Measurements from ENCODE around the gene MRPL58.

The MRPL58 gene

DNA sequence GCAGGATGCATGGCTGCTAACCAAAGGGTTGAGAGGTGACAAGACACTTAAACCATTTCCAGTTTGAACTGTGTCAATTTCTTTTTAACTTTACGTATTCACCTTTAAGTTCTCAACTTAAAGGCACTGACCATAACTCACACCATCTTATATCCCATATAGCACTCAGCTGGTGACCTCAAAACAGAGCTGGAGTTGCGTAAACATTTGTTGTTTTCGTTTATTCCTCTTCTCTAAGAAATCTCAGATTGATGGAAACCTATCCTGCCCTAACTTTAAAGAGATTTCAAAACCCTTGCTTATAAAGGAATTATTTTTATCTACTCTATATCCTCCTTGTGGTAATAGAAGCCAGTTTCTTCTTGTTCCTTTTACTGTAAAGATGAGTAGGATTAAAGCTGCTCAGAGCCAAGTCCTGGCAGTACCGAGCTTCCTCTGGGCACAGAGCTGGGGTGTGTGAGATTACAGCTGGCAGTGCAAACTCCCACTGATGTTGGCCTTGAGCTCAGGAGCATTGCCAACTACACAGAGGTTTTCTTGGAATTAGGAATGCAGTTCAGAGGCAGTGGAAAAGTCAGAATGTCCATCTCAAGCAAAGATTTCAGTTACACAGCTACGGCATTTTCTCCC, 35.9 kb downstream of the MRPL58 start:
- no peak for DNase-seq

DNA sequence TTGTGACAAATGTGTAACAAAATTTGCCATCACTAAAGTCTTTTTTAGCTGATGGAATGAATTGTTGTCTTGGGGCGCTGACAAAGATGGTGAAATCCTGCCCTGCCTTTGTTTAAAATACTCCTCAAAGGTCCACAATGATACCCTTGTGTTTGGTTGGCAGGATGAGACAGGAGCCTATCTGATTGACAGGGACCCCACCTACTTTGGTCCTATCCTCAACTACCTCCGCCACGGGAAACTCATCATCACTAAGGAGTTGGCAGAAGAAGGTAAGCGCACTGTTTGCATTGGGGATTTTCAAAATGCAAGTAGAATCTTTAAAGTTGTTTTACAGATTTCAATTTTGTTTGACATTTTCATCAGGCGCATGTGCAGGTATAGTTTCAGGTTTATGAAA, 36.6 kb downstream of the MRPL58 start:
- DNase-seq = no peak

DNA sequence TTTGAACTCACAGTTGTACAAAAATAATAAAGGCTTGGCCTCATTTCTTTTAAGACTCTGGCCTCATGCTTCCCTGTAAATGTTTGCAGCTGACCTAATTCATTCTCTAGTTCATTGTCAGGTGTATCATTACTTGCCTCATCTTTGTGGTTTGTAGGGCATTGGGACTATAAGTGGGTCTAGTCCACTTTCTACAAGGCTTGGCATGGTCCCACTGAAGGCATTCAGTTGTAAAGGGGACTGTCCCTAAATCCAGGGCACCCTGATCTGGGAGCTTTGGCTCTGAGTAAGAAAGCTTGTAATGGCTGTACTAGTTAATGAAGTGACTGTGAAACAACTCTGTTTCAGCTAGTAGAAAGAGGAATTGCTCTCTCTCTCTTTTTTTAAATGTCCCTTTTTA, 37.2 kb downstream of the MRPL58 start:
- no peak for DNase-seq

DNA sequence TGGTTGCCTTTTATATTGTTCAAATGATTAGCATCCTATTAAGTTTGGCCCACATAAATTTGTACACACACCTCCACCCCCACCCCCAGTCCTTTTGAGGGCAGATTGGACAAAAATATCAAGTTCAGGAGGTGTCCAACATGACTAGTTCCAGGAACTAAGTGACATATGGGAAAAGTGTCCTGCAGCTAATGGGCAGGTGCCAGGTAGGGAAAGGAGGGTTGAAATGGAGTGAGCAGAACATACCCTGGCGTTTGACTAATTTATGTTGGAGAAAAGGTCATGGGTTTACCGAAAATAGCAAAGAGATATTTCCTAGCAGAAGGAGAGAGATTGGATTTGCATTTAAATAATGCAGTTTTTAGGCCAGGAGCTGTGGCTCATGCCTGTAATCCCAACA, 39.5 kb downstream of the MRPL58 start:
- DNase-seq = no peak

DNA sequence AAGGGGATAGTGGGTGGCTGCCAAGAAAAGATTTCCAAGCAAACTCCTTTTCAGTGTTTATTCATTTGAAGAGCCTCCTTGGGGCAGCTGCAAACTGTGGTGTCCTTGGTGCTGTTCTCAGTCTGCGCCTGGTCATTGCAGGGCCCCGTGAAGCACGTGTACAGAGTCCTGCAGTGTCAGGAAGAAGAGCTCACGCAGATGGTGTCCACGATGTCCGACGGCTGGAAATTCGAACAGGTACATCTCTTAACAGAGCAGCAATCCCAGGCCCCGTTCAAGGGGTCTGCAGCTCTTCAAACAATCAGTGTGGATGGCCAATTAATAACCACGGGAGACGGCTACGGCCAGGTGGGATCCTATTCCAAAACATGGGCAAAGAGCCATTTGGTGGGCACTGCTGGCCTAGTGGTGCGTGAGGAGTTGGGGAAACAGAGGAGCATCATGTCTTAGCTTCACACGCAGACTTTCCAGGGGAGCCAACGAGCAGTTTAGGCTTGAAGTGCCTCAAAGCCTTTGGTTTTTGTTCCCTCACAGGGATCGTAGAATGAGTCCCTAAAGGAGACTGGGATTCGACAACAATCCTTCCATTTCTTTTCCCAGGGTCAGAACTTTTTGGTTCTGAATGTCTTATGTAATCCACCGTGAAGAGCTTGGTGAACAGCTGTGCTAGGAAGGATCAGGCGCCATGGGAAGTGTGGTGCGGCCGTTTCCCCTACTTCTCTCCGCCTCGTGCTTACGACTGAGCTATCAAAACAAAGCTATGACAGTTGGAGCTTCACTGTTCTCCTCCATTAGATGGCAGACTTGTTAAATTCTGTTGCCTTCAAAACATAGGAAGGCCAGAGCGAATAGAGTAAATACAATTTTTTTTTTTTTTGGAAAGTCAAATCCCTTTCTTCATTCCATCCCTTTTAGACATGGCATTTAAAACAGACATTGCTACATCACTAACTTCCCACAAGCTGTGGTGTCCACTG, 47.2 kb downstream of the MRPL58 start:
- DNase-seq = no peak

DNA sequence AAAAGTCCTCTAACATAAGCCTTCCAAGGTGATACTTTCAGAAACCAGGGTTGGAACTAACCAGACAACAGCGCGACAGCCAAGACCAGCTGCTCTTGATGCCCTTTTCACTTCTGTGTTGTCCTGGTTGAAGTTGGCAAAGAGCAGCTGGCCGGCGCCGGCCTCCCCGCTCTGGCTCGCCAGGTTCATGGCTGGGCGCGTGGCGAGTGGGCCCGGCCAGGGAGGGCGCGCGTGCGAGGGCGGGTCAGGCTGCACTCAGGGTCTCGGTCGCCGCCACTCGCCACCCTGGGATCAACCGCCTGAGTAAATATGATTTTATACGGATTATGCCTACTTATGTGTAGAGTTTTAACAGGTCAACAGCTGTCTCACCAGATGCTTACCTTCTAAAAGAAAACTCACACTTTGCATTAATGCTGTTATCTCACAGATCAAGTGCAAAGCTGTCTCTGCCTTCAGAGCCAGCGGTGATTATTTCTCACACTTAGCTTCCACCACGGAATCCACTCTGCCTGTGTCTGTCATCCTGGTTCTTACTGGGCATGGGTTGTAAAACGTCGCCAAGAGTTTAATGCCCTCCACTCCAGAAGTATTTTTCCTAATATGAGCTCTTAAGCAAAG, 48.1 kb downstream of the MRPL58 start:
- DNase-seq = no peak

DNA sequence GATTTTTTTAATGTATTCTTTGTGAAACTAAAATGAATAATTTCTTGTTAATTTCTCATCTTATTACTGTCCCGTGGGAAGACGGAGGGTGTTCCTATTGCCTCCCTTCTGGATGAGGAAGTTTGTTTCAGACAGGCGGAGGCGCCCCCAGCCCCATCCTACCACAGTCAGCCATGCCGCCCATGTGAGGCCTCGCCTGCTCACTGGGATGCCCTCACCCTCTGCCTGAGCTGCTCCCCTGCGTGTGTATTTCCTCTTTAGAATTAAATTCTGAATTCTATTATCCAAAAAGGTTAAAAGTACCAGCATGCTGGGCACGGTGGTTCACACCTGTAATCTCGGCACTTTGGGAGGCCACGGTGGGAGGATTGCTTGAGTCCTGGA, 48.6 kb downstream of the MRPL58 start:
- no peak for DNase-seq

DNA sequence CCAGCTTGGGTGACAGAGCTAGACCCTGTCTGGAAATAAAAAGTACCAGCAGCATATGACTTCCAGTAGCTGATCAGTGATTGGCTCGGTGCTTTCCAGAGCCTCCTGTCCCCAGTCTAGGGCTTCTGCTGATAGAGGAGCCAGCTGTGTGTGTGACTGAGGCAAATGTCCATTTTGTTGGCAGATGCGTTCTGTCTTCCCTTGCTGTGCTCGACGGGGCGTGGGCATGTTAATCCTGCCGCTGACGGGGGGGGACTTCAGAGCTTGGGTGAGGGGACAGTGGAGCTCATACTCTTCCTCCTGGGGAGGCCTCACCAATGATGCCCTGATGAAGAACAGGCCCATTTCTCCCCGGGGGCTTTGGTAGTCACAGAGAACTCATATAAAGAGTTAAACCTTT, 49.1 kb downstream of the MRPL58 start:
- DNase-seq = no peak

DNA sequence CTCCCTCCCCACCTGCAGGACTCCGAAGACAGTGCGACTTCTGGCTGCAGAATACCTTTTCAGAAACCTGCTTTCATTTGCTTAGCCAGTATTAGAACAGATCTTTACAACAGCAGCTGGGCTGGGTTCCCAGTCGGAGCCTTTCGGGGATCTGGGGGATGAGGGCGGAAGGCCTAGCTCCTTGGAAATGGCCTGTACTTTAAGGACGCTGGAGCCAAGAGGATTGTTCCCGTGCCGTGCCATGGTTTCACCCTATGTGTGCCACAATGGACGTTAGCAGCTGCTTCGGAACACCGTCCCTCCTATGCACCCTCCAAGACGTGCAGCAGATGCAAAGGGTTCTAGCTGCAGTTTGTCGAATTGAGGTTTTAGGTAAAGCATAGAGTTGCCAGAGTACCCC, 50.7 kb downstream of the MRPL58 start:
- DNase-seq = no peak

DNA sequence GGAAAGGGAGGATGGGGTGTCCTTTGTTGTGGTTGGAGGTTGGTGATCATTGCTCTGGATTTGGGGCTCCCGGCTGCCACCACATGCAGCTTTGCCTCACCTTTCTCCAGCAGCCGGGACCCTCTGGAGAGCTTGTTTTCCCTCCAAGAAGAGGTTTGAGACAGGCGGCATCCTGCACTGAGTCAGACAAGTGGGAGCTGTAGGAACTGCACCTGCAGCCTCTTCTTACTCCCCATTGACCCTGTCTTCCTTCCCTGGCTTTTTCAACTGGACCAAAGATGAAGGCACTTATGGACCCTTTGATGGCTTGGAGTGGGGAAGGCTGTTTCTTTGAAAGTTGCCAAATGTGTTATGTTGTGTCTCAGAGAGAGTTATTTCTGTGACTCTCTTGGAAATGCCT, 51.2 kb downstream of the MRPL58 start:
- no peak for DNase-seq

DNA sequence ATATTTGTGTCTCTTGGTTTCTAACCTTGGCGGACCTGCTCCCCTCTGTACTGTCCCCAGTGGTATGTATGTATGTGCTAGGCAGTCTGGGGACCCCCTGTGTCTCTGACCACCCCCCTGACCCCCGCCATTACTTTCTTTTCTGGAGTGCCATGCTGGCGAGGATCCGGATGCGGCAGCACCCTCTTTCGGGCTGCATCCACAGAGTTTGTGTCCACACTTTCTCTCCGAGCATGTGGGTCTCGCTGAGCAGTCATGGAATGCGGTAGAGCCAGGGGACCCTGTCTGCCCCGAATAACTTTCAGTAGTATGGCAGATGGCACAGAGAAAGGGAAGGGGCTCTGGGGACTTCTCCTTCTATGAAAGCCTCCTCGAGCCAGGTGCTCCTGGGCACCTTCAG, 51.6 kb downstream of the MRPL58 start:
- DNase-seq = no peak

DNA sequence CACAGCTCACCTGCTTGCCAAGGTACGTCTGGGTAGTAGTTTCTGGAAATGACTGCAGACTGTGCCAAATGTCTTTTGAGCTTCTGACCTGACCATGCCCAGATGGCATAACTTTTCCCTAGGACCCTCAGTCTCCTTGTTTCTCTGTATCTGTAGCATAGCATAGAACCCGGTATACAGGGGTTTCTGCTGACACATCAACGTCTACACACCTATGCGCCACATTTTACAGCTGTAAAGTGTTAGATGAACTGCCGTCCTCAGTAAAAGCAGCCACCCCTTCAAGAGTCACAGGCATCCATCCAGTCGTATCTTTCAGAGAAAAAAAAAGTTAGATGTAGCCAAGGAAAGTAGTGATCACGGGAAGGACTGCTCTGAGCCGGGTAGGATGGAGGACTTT, 52.0 kb downstream of the MRPL58 start:
- DNase-seq = no peak

DNA sequence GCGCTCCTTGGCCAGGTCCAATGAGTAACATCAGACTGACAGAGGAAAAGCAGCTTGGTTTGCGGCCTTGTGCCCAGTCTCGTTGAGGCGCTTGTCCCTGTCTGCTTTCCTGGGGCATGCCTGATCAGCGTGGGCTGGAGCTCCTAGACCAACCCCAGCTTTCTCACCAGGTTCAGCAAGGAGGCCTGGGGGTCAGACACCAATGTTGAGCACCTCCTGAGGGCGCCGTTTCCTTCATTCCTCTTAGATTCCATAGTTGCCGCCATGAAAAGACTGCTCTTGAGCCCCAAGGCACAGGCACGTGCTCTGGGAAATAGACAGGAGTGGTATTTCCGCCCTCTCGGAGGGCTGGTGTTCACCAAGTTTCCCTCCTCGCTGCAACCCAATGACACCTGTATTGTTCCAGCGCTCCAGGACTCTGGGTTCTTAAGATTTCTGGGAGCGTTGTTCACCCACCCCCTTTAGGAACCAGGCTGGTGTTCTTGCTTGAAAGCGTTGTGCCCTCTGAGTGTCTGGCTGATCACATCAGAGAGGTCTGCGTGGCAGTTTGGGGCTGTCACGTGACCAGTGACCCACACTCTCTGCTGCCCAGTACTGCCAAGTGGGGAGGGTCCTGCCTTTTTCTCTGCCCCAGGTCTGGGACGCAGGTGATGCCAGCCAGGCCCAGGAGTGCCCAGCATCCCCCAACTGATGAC, 52.5 kb downstream of the MRPL58 start:
- no peak for DNase-seq

DNA sequence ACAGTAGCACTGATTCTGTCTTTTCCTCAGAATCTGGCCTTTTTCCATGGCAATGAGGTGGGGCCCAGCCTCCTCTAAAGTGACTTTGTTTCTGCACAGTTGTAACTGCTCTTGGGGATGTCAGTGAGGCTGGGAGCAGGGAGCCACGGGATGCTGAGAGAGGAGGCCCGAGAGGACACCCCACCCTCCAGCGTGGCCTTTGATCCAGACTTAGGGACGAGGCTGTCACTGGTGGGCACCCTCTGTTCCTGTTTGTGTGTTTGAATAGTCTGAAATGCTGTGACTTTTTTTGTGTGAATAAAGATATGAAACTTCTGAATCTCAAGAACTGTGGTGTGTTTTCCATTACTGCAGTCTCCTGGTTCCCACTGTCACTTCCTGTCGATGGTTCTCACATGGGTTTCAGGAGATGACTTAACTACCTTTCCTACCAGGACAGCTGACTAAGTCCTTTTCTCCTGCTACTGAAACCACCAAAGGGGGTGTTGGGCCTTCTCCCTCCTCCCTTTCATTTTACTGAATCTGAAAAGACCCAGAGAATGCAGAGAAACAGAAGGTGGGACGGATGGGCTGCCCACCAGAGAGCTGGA, 53.2 kb downstream of the MRPL58 start:
- DNase-seq = no peak

DNA sequence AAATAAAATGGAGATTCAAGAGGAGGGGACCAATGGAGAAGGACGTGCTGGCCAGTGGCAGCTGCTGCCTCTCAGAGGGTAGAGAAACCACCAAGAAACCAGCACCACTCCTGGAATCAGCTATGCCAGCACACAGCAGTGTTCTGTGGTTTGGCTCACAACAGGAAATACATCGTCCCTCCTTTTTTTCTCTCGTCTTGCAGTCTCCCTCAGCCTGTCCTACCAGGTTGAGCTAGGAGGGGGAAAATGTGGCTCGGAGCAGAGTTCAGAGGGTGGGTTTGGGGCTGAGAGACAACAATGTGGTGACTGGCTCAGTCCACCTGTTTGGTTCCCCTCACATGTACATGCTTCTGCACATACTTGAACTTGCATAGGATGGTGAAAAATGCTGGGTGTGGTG, 55.4 kb downstream of the MRPL58 start:
- peak; percentile 31 for DNase-seq

DNA sequence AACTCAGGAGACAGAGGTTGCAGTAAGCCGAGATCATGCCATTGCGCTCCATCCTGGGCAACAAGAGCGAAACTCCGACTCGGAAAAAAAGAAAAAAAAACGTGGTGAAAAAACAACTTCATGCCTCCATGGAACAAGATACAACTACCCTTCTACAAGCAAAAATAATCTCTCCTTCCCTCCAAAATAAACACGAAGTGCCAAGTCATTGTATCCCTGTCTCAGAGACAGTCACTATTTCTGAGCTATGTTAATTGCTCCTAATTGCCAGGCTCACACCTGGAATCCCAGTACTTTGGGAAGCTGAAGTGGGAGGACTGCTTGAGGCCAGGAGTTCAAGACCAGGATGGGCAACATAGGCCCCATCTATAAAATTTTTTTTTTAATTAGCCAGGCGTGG, 56.3 kb downstream of the MRPL58 start:
- no peak for DNase-seq

DNA sequence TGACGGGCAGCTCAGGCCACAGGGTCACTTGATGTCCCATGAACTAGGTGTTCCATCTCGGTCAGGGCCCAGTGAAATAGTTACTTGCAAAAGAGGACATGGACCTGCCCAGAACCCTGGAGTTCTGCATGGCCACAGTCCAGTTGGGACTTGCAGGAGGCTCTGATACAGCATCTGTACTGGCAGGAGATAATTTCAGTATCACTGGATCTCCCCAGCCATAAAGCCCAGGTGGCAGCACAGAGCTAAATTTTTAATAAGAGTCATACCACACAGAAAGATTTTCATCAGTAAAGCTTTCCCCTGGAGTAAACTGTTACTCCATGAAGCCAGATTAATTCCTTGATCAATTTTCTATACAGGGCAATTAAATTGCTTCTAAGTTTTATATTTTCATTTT, 57.3 kb downstream of the MRPL58 start:
- DNase-seq = no peak
